Liver (tissue), 9 donors: Measurements from ENCODE around the gene UBE2QL1. TPM values are rescaled to one million over a fixed set of nuclear protein-coding genes. Genes with fewer than 3 reads are reported as not detected.

Source experiments
- DNase-seq: peaks from one replicate; pipeline ENCODE4 v3.0.0-alpha.2; 2017; ENCODE audit warnings: low spot score
- H3K27ac ChIP-seq, 2 donors: one replicate each; pipeline ENCODE4 v1.7.0; 2013; ENCODE audit warnings: inconsistent platforms in 2 of 2, low read length in 2 of 2, control low read depth in 1 of 2, low read depth in 1 of 2, mild to moderate bottlenecking in 1 of 2
- H3K27me3 ChIP-seq, 4 donors: one replicate each; pipeline versions ENCODE4 v1.6.1 to v1.7.0; 2013; ENCODE audit warnings: low read length in 3 of 4, inconsistent platforms in 1 of 4, mild to moderate bottlenecking in 1 of 4, moderate library complexity in 1 of 4; ENCODE audit not compliant: control insufficient read depth in 4 of 4, insufficient read depth in 4 of 4
- H3K36me3 ChIP-seq, 4 donors: one replicate each; pipeline versions ENCODE4 v1.6.1 to v1.7.0; 2013; ENCODE audit warnings: low read length in 3 of 4, mild to moderate bottlenecking in 3 of 4, low read depth in 1 of 4, moderate library complexity in 1 of 4; ENCODE audit not compliant: control insufficient read depth in 4 of 4, insufficient read depth in 3 of 4
- H3K4me1 ChIP-seq, 4 donors: one replicate each; pipeline versions ENCODE4 v1.6.1 to v1.7.0; 2013; ENCODE audit warnings: low read length in 3 of 4, mild to moderate bottlenecking in 3 of 4, moderate library complexity in 1 of 4; ENCODE audit not compliant: control insufficient read depth in 4 of 4, insufficient read depth in 4 of 4
- H3K4me3 ChIP-seq, 3 donors: one replicate each; pipeline versions ENCODE4 v1.6.1 to v1.7.0; 2013; ENCODE audit warnings: low read length in 3 of 3, control low read depth in 1 of 3, low read depth in 1 of 3, mild to moderate bottlenecking in 1 of 3
- H3K9ac ChIP-seq, 2 donors: one replicate each; pipeline ENCODE4 v1.7.0; 2013; ENCODE audit warnings: low read length in 2 of 2, mild to moderate bottlenecking in 2 of 2, moderate library complexity in 2 of 2, control low read depth in 1 of 2, low read depth in 1 of 2
- H3K9me3 ChIP-seq, 4 donors: one replicate each; pipeline versions ENCODE4 v1.6.1 to v1.7.0; 2013; ENCODE audit warnings: low read length in 3 of 4; ENCODE audit not compliant: control insufficient read depth in 4 of 4
- ATF3 ChIP-seq: IDR thresholded peaks from 2 replicates; pipeline ENCODE4 v1.6.1; 2016; ENCODE audit warnings: antibody characterized with exemption
- CTCF ChIP-seq: fragments of 150-350 bp; IDR thresholded peaks from 2 replicates; pipeline ENCODE4 v1.5.1; 2017; ENCODE audit warnings: improper control_type of control experiment, low read depth, low read length; ENCODE audit not compliant: missing input control
- EGR1 ChIP-seq, 2 donors: IDR thresholded peaks; 2 replicates each; pipeline ENCODE4 v1.6.1; 2016 to 2018; ENCODE audit warnings: antibody characterized with exemption in 2 of 2, low read depth in 2 of 2
- FOXA2 ChIP-seq: IDR thresholded peaks from 2 replicates; pipeline ENCODE4 v1.6.1; 2016; ENCODE audit warnings: antibody characterized with exemption
- GABPA ChIP-seq, 2 donors: IDR thresholded peaks in 1 of 2; conservative IDR thresholded peaks in 1 of 2; 2 replicates each; pipeline ENCODE4 v1.6.1; 2016; ENCODE audit warnings: antibody characterized with exemption in 2 of 2, mild to moderate bottlenecking in 1 of 2, moderate library complexity in 1 of 2
- HNF4A ChIP-seq, 2 donors: conservative IDR thresholded peaks; 2 replicates each; pipeline ENCODE4 v1.6.1; 2016; ENCODE audit warnings: antibody characterized with exemption in 2 of 2, mild to moderate bottlenecking in 2 of 2
- JUND ChIP-seq, 2 donors: IDR thresholded peaks; 2 replicates each; pipeline ENCODE4 v1.6.1; 2016; ENCODE audit warnings: antibody characterized with exemption in 2 of 2
- MAX ChIP-seq: IDR thresholded peaks from 2 replicates; pipeline ENCODE4 v1.6.1; 2016; ENCODE audit warnings: antibody characterized with exemption
- NR2F2 ChIP-seq: IDR thresholded peaks from 2 replicates; pipeline ENCODE4 v1.6.1; 2016; ENCODE audit warnings: antibody characterized with exemption
- RAD21 ChIP-seq, 2 donors: IDR thresholded peaks; 2 replicates each; pipeline ENCODE4 v1.6.1; 2016; ENCODE audit warnings: antibody characterized with exemption in 2 of 2, mild to moderate bottlenecking in 2 of 2
- REST ChIP-seq: IDR thresholded peaks from 2 replicates; pipeline ENCODE4 v1.6.1; 2016; ENCODE audit warnings: antibody characterized with exemption, mild to moderate bottlenecking
- RXRA ChIP-seq, 2 donors: IDR thresholded peaks; 2 replicates each; pipeline ENCODE4 v1.6.1; 2017 to 2018; ENCODE audit warnings: antibody characterized with exemption in 2 of 2, mild to moderate bottlenecking in 1 of 2
- SP1 ChIP-seq: IDR thresholded peaks from 2 replicates; pipeline ENCODE4 v1.6.1; 2018; ENCODE audit warnings: antibody characterized with exemption, mild to moderate bottlenecking
- TAF1 ChIP-seq: conservative IDR thresholded peaks from 2 replicates; pipeline ENCODE4 v1.6.1; 2016; ENCODE audit warnings: antibody characterized with exemption, mild to moderate bottlenecking
- YY1 ChIP-seq: IDR thresholded peaks from 2 replicates; pipeline ENCODE4 v1.6.1; 2016; ENCODE audit warnings: antibody characterized with exemption, mild to moderate bottlenecking
- ZBTB33 ChIP-seq: IDR thresholded peaks from 2 replicates; pipeline ENCODE4 v1.6.1; 2016; ENCODE audit warnings: antibody characterized with exemption
- WGBS: extraction: QIAGEN DNeasy Blood & Tissue Kit; methylation state at CpG from one replicate; pipeline ENCODE4 v1.1.7; 2013; 5-methylcytosine and 5-hydroxymethylcytosine counted together
- polyA plus RNA-seq, 2 donors: library from polyadenylated mRNA; stranded (reverse) in 1 of 2; unstranded in 1 of 2; fragments of 200-250 nt in 1 of 2; fragments of >200 nt in 1 of 2; fragmentation: Nextera tagmentation in 1 of 2; extraction: Ambion mirVana in 1 of 2; gene quantifications; one replicate each; pipeline versions ENCODE4 v1.2.1 to v1.2.3, GENCODE V29; 2013 to 2015
- total RNA-seq, 2 donors: library from RNA; depleted of rRNA; stranded (reverse); fragments of >200 nt; gene quantifications; one replicate each; pipeline ENCODE4 v1.2.3, GENCODE V29; 2014
- donor health status: healthy.
- donor health status: healthy.
- donor health status: healthy.
- donor health status: healthy.
- donor health status: healthy.

Gene UBE2QL1
- total and polyA plus RNA-seq, 4 donors = 0.09 to 1.9 (median 0.36) TPM

GRCh38 chr5:6408627-6409446 lies 39.8 kb upstream of the UBE2QL1 start:
- WGBS = 71% methylated on average over 8 of the region's 8 CpGs
- Histone ChIP-seq H3K36me3 (no peaks in the 10 kb centered on the region), H3K4me1 (no peaks in the 10 kb centered on the region), H3K27me3 (peaks cover 0 to 2% (median 0%) of the 10 kb centered on the region in 4 donors), H3K9me3 (no peaks in the 10 kb centered on the region), H3K27ac (no peak overlapping the region), H3K9ac (no peak overlapping the region), H3K4me3 (no peak overlapping the region)
- TF ChIP-seq FOXA2 (no peak), MAX (no peak), NR2F2 (no peak), SP1 (no peak), ZBTB33 (no peak), EGR1 (IDR thresholded peaks at IDR 0.05; ENCODE audit: low read depth in 2 of 2) (no peak), YY1 (no peak), GABPA (IDR thresholded peaks at IDR 0.05 in 1 of 2, conservative IDR thresholded peaks at IDR 0.05 in 1 of 2) (no peak), ATF3 (no peak), REST (no peak), JUND (IDR thresholded peaks at IDR 0.05) (no peak), CTCF (no peak), RXRA (IDR thresholded peaks at IDR 0.05) (no peak)
- no peak for DNase-seq

DNA sequence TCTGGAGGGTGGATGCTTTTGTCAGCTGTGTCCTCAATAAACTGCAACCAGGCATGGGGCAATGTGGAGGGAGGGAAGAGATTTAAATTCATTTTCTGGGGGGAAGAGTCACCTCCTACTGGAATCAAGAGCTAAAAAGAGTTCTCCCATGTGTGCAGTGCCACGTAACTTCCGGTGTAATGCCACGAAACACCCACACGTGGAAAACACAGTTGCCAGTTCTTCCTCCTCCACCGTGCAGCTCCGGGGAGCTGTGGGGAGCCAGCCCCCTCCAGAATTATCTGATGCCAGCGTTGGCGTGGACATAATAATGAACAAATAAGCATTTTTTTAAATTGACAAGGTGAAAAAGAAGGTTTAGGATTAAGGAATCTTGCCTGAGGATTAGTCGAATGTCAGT lies 38.2 kb upstream of the UBE2QL1 start:
- no peaks in the 10 kb centered on the region for H3K9me3 ChIP-seq
- no peak overlapping the region for H3K27ac ChIP-seq
- H3K36me3 ChIP-seq = no peaks in the 10 kb centered on the region
- DNase-seq = no peak
- no peak overlapping the region for H3K9ac ChIP-seq
- WGBS = 87% methylated on average over 9 of the region's 9 CpGs
- H3K27me3 ChIP-seq = peaks cover 0 to 2% (median 0%) of the 10 kb centered on the region in 4 donors
- no peaks in the 10 kb centered on the region for H3K4me1 ChIP-seq
- H3K4me3 ChIP-seq = no peak overlapping the region
- TF ChIP-seq YY1 (no peak), ATF3 (no peak), HNF4A (conservative IDR thresholded peaks at IDR 0.05) (no peak), RAD21 (IDR thresholded peaks at IDR 0.05) (no peak), TAF1 (no peak), CTCF (no peak)
